Measurements from ENCODE around the gene SLC18B1. TPM values are rescaled to one million over a fixed set of nuclear protein-coding genes. Genes with fewer than 3 reads are reported as not detected.

The SLC18B1 gene
- total and polyA plus RNA-seq, 2 of the 13 experiments (the other 11 are each of a cell fraction or from before 2014, with no cell fraction given) = 11.4 to 13.8 TPM

GRCh38 chr6:132841966-132842365 is 43.5 kb upstream of the SLC18B1 start:
- no peaks in the 10 kb centered on the region for H3K79me2 ChIP-seq (ENCODE audit: insufficient read depth, low read length)
- no peaks in the 10 kb centered on the region for H3K36me3 ChIP-seq (replicated peaks in 1 of 2; ENCODE audit: control insufficient read depth in 1 of 2, insufficient read depth in 2 of 2, low read length in 2 of 2)
- FAIRE-seq (no peak), DNase-seq (ENCODE audit: low spot score) (no peak), ATAC-seq (no peak)
- 19% methylated on average over 1 of the region's 1 CpG for WGBS (ENCODE audit: low lambda C conversion rate)
- POLR2A ChIA-PET = no interaction called here
- in situ Hi-C loops (cut with HindIII; ENCODE audit: extremely low pct_ligation_motif_present, low pct_unique_long_range_greater_than_20kb) (no loop called here), intact Hi-C loops (cut with micrococcal nuclease; ENCODE audit: unreplicated experiment) (no loop called here)
- no peak overlapping the region for H2AFZ ChIP-seq (ENCODE audit: low read length)
- H3K4me2 ChIP-seq (ENCODE audit: low read depth, low read length) = no peak overlapping the region
- no peak overlapping the region for H3K27ac ChIP-seq (ENCODE audit: extremely low read length, insufficient read depth, low read length)
- no peaks in the 10 kb centered on the region for H3K9me3 ChIP-seq (ENCODE audit: low read length)
- H3K4me3 ChIP-seq (replicated peaks in 1 of 3; ENCODE audit: insufficient read depth in 1 of 3, low read depth in 2 of 3, low read length in 3 of 3) = no peak overlapping the region
- no peaks in the 10 kb centered on the region for H3K4me1 ChIP-seq (ENCODE audit: insufficient read depth, low read length)
- no peak overlapping the region for H3K9ac ChIP-seq (ENCODE audit: insufficient read depth, low read depth, low read length)
- no peaks in the 10 kb centered on the region for H4K20me1 ChIP-seq (ENCODE audit: insufficient read depth, low read length)
- CTCF ChIA-PET (ENCODE audit: low intra/inter-chr PET ratio, low total read pairs) = no interaction called here
- no TSS peak for BruUV-seq (replicated peaks)
- no peaks in the 10 kb centered on the region for H3K27me3 ChIP-seq (ENCODE audit: control insufficient read depth in 1 of 2, insufficient read depth in 2 of 2, low read length in 2 of 2)
- peak; percentile 95 to 97 for TF ChIP-seq MAFK (conservative IDR thresholded peaks at IDR 0.05 in 1 of 2, IDR thresholded peaks at IDR 0.05 in 1 of 2; ENCODE audit: low read length in 2 of 2)
- no peak for TF ChIP-seq ZBTB25 (CRISPR knock-in tag; IDR thresholded peaks at IDR 0.05)
- no peak for TF ChIP-seq CBX1 (IDR thresholded peaks at IDR 0.05; ENCODE audit: low read depth)
- peak; percentile 96 for TF ChIP-seq MAFF (IDR thresholded peaks at IDR 0.05; ENCODE audit: low read depth, low read length)
- no peak for TF ChIP-seq ZNF792 (CRISPR knock-in tag; IDR thresholded peaks at IDR 0.05)
- no peak for TF ChIP-seq ZNF572 (CRISPR knock-in tag; IDR thresholded peaks at IDR 0.05)
- TF ChIP-seq GMEB2 (CRISPR knock-in tag; IDR thresholded peaks at IDR 0.05; ENCODE audit: low read depth) = no peak
- TF ChIP-seq ZNF646 (CRISPR knock-in tag; IDR thresholded peaks at IDR 0.05) = no peak
- no peak for TF ChIP-seq ZFY (CRISPR knock-in tag; IDR thresholded peaks at IDR 0.05)
- TF ChIP-seq HOMEZ (CRISPR knock-in tag; IDR thresholded peaks at IDR 0.05; ENCODE audit: low read depth) = no peak
- TF ChIP-seq U2AF2 (IDR thresholded peaks at IDR 0.05; ENCODE audit: low read depth, low read length) = no peak
- no peak for TF ChIP-seq FOXP1 (IDR thresholded peaks at IDR 0.05)
- TF ChIP-seq FOXP1 (CRISPR knock-in tag; IDR thresholded peaks at IDR 0.05) = no peak
- no peak for TF ChIP-seq MZF1 (CRISPR knock-in tag; IDR thresholded peaks at IDR 0.05; ENCODE audit: borderline replicate concordance)
- TF ChIP-seq ADNP (CRISPR knock-in tag; IDR thresholded peaks at IDR 0.05) = no peak

All from HepG2 (cell line).